Neuron (in vitro differentiated cells): ENCODE results near the gene CUX1.

Experiments
- H2AFZ ChIP-seq: one replicate; pipeline ENCODE4 v1.6.1; 2013; ENCODE audit warnings: low read depth, mild to moderate bottlenecking, inconsistent platforms, low read length, moderate library complexity
- H3K27me3 ChIP-seq: one replicate; pipeline ENCODE4 v1.6.1; 2013; ENCODE audit warnings: low read length; ENCODE audit not compliant: insufficient read depth
- H3K36me3 ChIP-seq: one replicate; pipeline ENCODE4 v1.6.1; 2013; ENCODE audit warnings: low read length; ENCODE audit not compliant: insufficient read depth
- H3K4me1 ChIP-seq: one replicate; pipeline ENCODE4 v1.6.1; 2013; ENCODE audit warnings: low read length; ENCODE audit not compliant: insufficient read depth
- H3K4me3 ChIP-seq: 2 replicates; pipeline ENCODE4 v1.5.1; 2013; ENCODE audit warnings: mild to moderate bottlenecking, low read length, moderate library complexity
- H3K9me3 ChIP-seq: one replicate; pipeline ENCODE4 v1.6.1; 2013; ENCODE audit warnings: low read length

CUX1 gene

DNA sequence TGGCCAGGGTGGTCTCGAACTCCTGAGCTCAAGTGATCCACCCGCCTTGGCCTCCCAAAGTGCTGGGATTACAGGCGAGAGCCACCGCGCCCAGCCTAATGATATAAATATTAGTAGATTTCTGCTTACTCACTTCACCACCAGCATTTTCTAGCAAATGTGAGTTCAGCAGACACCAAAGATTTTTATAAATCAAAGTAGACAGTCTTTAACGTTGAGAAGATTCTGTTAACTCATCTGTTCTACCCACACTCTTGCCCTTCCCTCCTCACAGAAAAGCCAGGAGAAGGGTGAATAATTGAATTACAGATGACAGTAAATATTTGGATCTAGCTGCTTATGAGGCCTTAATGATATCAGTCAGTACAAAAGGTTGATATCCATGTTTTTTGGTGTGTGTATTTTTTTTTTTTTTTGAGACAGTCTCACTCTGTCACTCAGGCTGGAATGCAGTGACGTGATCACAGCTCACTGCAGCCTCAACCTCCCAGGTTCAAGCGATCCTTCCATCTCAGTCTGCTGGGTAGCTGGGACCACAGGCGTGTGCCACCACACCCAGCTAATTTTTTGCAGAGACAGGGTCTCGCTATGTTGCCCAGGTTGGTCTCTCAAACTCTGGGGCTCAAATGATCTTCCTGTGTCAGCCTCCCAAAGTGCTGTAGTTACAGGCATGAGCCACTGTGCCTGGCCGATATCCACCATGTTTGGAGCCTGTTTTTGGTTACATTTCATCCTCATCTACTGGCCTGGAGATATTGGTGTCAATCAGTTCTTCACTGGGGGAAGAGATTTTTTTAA is 120.5 kb downstream of the CUX1 start:
- peaks cover 19% of the 10 kb centered on the region for H3K4me1 ChIP-seq
- H3K9me3 ChIP-seq: peaks cover 7% of the 10 kb centered on the region
- no peaks in the 10 kb centered on the region for H3K36me3 ChIP-seq
- H2AFZ ChIP-seq: no peak overlapping the region
- no peak overlapping the region for H3K4me3 ChIP-seq
- H3K27me3 ChIP-seq: no peaks in the 10 kb centered on the region

DNA sequence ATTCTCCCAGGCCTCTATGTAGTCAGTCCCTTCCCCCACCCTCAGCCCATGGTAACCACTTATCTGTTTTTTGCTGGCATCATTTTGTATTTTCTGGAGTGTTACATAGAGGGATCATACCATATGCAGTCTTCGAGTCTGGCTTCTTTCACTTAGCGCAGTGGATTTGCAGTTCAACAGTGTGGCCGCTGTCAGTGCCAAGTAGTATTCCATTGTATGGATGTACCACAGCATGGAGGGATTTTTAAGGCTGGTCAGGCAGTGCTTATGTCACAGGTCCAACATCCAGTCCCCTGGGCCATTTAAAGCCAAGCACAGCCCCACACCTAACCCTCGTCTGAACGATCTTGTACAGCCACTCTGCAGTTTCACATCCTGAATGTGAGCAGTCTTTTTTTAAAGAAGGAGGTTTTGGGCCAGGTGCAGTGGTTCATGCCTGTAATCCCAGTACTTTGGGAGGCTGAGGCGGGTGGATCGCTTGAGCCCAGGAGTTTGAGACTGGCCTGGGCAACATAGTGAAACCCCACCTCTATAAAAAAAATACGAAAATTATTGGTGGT is 121.8 kb downstream of the CUX1 start:
- H3K4me1 ChIP-seq: peaks cover 19% of the 10 kb centered on the region
- no peak overlapping the region for H3K4me3 ChIP-seq
- no peak overlapping the region for H2AFZ ChIP-seq

DNA sequence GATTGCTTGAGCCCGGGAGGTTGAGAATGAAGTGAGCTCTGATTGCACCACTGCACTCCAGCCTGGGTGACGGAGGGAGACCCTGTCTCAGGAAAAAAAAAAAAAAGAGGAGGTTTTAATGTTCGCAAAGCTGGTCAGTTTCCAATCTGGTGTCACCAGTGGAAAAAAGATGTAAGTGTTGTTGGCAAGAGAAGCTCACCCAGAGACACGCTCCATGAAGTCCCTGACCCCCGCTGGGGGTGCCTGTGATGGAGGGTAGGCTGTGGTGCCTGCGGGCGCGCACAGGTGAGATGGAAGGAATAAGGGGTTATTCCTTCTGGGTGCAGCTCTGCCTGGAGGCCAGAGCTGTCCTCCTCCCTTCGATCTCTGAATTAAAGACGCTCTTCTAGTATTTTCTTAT is 122.7 kb downstream of the CUX1 start:
- peaks cover 19% of the 10 kb centered on the region for H3K4me1 ChIP-seq
- peaks cover 7% of the 10 kb centered on the region for H3K9me3 ChIP-seq

More for the DNA sequence above, 121.8 kb downstream of the CUX1 start:
- Histone ChIP-seq H3K36me3 (no peaks in the 10 kb centered on the region), H3K9me3 (peaks cover 7% of the 10 kb centered on the region), H3K27me3 (no peaks in the 10 kb centered on the region)

GRCh38 chr7:101940830-101941229 is 123.4 kb downstream of the CUX1 start:
- peaks cover 19% of the 10 kb centered on the region for H3K4me1 ChIP-seq
- H3K4me3 ChIP-seq: no peak overlapping the region
- H3K9me3 ChIP-seq: peaks cover 7% of the 10 kb centered on the region
- H3K27me3 ChIP-seq: no peaks in the 10 kb centered on the region
- H3K36me3 ChIP-seq: no peaks in the 10 kb centered on the region
- no peak overlapping the region for H2AFZ ChIP-seq

More for the DNA sequence above, 122.7 kb downstream of the CUX1 start:
- H2AFZ ChIP-seq: no peak overlapping the region
- H3K4me3 ChIP-seq: no peak overlapping the region
- no peaks in the 10 kb centered on the region for H3K27me3 ChIP-seq
- H3K36me3 ChIP-seq: no peaks in the 10 kb centered on the region

DNA sequence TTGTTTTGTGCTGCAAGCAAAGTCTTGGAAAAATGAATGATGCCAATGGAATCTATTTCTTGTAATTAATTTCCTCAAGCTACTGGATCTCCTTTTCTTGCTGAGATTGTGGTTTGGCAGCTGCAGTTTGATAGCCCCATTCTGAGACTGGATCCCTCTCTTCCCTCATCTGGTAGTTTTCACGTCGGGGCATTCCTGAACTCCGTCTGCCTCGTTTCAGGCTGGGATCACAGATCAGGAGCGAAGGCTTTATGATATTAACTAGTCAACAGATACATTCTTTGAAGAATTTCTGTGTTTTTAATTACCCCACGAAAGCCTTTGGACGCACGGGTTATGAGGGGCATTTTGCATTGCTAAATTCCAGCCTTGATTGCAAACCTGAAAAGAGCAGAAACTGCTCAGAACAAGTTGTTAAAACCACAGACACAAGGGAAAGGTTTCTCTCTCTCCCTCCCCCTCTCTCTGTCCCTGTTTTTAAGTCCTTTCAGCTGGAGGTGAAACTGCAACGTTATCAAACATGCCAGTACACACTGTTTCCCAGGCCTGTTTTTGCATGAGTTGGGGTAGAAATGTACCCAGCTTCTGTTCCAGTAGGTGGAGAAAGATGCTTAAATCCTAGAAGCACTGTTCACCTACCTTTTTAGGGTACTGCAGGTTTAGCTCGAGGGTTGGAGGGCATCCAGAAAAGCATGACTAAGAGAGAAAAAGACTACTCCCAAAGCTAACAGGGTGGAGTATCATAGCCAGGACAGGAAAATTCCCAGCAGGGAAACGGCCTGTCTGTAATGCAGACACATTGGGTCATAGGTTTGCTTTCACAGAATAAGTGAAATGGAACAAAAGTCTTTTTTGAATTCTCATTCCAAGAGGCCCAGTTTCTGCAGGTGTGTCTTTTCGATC is 124.3 kb downstream of the CUX1 start:
- Histone ChIP-seq H3K27me3 (no peaks in the 10 kb centered on the region), H3K4me3 (no peak overlapping the region), H3K9me3 (peaks cover 7% of the 10 kb centered on the region), H2AFZ (no peak overlapping the region), H3K4me1 (peaks cover 15% of the 10 kb centered on the region), H3K36me3 (no peaks in the 10 kb centered on the region)

DNA sequence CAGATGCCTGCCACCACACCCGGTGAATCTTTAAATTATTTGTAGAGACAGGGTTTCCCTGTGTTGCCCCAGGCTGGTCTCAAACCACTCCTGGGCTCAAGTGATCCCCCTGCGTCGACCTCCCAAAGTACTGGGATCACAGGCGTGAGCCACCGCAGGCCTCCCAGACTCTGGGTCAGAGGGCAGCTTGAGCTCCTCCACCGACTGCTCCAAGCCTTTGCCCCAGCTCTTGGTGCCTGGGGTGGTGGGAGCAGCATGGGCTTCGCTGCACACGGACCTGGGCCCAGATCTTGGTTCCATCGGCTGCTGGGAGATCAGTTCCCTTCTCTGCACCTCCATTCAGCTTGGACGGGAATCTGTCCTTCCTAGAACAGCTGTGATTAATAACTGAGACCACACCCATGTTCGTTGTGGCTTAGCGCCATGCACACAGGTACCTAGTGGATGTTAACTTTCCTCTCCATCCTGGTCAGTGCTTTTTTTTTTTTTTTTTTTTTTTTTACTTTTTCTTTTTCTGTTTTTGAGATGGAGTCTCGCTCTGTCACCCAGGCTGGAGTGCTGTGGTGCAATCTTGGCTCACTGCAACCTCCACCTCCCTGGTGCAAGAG is 125.3 kb downstream of the CUX1 start:
- H3K36me3 ChIP-seq: no peaks in the 10 kb centered on the region
- H3K9me3 ChIP-seq: peaks cover 7% of the 10 kb centered on the region
- H3K4me3 ChIP-seq: no peak overlapping the region
- no peaks in the 10 kb centered on the region for H3K27me3 ChIP-seq
- H3K4me1 ChIP-seq: peaks cover 15% of the 10 kb centered on the region
- no peak overlapping the region for H2AFZ ChIP-seq

- Histone ChIP-seq H3K27me3 (no peaks in the 10 kb centered on the region), H3K9me3 (peaks cover 5% of the 10 kb centered on the region), H3K4me1 (peaks cover 15% of the 10 kb centered on the region), H3K36me3 (no peaks in the 10 kb centered on the region), H3K4me3 (no peak overlapping the region), H2AFZ (no peak overlapping the region)
Observed at GRCh38 chr7:101943306-101943705, 125.9 kb downstream of the CUX1 start.

- Histone ChIP-seq H3K4me1 (peaks cover 15% of the 10 kb centered on the region), H3K36me3 (no peaks in the 10 kb centered on the region), H3K9me3 (peaks cover 4% of the 10 kb centered on the region), H3K27me3 (no peaks in the 10 kb centered on the region), H2AFZ (no peak overlapping the region), H3K4me3 (no peak overlapping the region)
Observed at GRCh38 chr7:101943889-101944600, 126.6 kb downstream of the CUX1 start.

GRCh38 chr7:101944611-101945010 is 127.2 kb downstream of the CUX1 start:
- H3K4me1 ChIP-seq: peaks cover 15% of the 10 kb centered on the region
- H2AFZ ChIP-seq: no peak overlapping the region
- no peaks in the 10 kb centered on the region for H3K36me3 ChIP-seq
- H3K9me3 ChIP-seq: peaks cover 2% of the 10 kb centered on the region
- H3K27me3 ChIP-seq: no peaks in the 10 kb centered on the region
- H3K4me3 ChIP-seq: no peak overlapping the region

DNA sequence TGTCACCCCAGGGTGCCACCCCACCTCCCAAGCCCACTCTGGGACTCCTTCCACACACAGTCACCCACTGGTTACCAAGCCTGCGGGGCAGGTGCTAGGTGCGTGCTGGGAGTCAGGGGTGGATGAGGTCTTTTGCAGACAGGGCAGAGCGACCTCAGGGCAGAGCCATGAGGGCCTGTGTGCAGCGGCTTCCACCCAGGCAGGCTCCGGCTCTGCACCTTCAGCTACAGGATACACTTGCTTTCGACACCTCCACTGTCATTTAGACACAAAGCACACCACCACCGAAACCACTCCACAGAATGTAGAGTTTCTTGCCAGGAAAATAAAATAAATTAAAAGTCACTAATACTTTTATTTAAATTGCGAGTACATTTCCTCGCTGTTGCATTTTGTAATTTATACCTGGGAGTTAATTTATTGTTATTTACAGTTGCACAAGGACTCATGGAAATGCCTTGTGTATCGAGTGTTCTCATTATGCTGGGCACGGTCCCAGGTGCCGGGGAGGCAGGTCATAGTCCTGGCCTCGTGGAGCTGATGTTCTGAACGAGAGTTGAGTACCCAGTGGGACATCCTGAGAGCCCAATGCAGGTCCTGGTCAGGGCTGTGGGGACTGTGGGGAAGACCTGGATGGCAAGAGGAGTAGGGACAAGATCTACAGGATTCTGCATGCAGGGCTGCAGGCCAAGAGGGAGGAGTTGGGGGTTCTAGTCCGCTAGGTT is 127.8 kb downstream of the CUX1 start:
- Histone ChIP-seq H2AFZ (no peak overlapping the region), H3K27me3 (no peaks in the 10 kb centered on the region), H3K36me3 (no peaks in the 10 kb centered on the region), H3K4me3 (no peak overlapping the region), H3K4me1 (peaks cover 15% of the 10 kb centered on the region), H3K9me3 (peaks cover 2% of the 10 kb centered on the region)

DNA sequence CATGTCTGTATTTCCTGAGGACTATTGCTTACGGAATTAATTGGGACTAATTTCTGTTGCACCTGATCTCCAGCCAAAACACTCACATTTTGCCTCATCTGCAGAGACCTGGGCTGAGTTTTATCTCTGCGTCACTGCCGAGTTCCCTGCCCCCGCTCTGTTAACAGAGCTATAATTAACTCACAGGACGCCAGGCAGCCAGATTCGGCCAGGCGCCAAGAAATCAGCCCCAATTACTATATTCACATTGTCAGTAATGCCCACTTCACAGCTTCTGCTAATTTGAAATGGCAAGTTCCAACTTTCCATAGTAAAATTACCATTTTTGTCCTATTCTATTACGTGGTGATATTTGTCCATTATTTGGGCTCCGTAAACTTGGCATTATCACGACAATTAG is 130.5 kb downstream of the CUX1 start:
- H3K4me1 ChIP-seq: no peaks in the 10 kb centered on the region
- peaks cover 8% of the 10 kb centered on the region for H3K9me3 ChIP-seq
- H3K4me3 ChIP-seq: no peak overlapping the region
- no peaks in the 10 kb centered on the region for H3K27me3 ChIP-seq
- no peak overlapping the region for H2AFZ ChIP-seq
- H3K36me3 ChIP-seq: peaks cover 3% of the 10 kb centered on the region

GRCh38 chr7:101948650-101949049 is 131.2 kb downstream of the CUX1 start:
- H2AFZ ChIP-seq: no peak overlapping the region
- H3K9me3 ChIP-seq: peaks cover 8% of the 10 kb centered on the region
- no peak overlapping the region for H3K4me3 ChIP-seq
- H3K27me3 ChIP-seq: no peaks in the 10 kb centered on the region
- H3K36me3 ChIP-seq: peaks cover 3% of the 10 kb centered on the region
- no peaks in the 10 kb centered on the region for H3K4me1 ChIP-seq
